HG03103 (cell line): ENCODE results near the gene MTA3.
"Not testable (repeated sequence)": the region's sequence is repeated elsewhere in the genome, so short reads cannot be mapped to it uniquely, and the experiment has no call there.

Source experiments
- ATAC-seq: cut with Tn5 transposase; IDR thresholded peaks from one replicate; pipeline ENCODE4 v1.9.1; 2021; ENCODE audit warnings: low read depth; ENCODE audit not compliant: unreplicated experiment

MTA3 gene

DNA sequence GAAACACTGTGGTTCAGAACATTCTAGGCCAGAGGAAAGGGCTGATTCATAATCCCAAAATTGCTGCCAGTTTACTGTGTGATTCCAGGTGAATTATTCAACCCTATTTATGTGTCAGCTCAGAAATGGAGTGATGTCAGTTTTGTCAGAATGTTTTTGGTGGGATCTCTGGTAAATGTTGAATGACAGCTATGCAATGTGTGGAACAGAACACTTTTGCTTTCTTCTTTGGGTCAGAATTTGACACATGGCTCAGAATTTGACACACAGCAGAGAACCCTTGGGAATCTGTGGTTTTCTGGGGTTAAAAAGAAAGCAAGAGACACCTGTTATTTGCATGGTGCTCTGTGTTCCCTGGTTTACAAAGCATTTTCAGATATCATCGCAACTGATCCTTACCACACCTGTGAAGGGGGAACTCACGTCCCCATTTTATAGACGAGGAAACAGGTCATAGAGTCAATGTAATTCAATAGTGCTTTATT lies 1.6 kb upstream of the MTA3 start:
- ATAC-seq: no peak

DNA sequence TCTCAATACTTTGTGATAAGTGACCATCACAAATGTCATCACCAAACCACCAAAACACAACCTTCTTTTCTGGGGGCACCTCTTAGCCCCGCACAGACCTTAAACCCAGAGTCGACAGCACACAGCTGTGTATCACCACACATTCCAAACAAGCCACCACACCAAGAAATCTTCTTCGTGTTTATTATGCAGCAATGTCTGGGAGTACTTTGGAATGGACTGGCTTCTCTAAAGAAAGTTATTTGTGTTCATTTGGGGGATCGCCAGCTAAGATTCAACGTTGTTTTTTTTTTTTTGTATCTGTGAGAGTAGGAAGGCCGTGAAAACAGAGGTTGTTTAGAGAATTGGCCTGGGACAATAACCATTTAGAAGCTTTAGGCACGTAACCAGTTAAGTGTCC lies 1.1 kb upstream of the MTA3 start:
- no peak for ATAC-seq

DNA sequence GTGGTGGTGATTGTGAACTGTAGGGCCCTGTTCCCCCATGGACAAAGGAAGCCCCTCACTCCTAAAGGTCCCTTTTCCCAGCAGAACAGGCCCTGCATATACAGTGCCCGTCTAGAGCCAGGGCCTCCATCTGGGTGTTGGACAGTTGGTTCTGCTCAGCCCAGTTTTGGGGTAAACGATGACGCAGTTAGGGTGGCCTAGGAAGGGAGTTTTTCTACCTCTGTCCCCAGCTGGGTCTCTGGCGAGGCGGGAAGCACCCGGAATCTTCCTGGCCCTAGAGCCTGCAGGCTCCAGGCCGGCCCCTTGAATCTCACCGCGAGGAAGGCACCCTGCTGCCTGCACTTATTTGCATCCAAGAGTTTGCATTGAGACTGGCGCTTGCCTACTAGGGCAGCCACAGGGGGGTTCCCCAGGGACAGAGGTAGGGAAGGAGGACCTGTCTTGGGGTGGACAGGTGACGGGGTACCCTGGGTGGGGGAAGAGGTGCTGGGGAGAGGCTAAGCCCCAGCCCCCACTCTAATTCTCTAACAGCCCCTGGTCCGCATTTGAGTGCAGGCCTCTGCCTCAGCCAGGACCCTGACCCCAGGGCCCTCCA lies 529 bp upstream of the MTA3 start:
- ATAC-seq: peak; percentile 57

DNA sequence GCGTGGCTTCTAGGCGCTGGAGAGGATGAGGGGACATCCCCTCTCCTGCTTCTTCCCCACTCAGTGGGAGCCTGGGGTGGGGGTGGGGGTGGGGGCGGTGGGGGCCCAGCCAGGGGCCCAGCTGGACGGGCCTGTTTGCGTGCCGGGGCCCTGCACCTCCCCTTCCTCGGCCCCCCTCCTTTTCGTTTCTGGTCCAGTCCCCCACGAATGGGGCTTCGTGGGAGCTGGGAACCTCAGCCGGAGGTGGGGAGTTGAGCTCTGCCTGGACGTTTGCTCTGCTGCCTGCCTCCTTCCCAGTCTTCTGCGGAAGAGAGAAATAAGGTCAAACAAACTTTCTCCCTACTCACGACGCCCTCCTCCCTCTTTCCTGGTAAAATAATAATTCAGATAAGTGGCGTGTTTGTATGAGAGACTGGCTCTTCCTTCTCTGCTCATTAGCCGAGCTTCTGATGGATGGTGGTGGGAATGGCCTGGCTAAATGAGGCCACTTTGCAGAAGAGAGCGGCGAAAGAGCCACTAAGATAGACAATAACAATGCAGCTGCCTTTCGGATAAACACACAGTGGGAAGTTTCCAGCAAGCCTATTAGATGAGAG lies 782 bp downstream of the MTA3 start:
- no peak for ATAC-seq

DNA sequence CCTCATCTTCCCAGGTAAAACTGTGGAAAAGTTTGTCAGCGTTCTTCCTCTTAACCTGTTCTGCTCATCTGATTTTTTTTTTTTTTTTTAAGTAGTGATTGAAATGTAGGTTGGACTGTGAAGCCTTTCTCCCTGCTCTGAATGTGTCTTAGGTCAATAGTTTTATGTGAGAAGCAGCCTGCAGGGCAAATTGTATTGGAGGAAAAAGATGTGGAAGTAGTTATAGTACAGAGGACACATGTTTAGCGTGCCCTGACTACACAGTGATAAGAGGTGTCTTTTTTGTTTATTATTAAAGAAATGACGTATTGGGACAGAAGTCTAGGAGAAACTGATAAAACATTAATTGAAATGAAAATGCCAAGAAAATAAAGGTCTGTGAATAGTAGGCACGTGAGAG lies 1.5 kb downstream of the MTA3 start:
- ATAC-seq: no peak

DNA sequence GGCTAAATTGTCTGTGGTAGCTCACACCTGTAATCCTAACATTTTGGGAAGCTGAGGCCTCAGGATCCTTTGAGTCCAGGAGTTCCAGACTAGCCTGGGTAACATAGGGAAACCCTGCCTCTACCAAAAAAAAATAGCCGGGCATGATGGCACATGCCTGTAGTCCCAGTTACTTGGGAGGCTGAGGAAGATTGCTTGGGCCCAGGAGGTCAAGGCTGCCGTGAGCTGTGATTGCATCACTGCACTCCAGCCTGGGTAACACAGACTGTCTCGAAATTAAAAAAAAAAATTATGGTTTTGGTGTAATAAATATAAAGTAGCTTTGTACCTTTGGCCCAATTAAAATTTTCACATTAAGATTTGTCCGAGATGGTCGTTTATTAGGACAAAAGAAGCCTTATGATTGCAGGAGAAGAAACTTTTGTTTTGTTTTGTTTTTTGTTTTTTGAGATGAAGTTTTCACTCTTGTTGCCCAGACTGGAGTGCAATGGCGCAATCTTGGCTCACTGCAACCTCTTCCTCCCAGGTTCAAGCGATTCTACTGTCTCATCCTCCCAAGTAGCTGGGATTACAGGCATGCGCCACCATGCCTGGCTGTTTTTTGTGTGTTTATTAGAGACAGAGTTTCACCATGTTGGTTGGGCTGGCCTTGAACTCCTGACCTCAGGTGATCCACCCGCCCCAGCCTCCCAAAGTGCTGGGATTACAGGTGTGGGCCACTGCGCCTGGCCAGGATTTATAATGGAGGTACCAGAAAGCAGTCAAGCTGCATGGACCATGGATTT lies 4.1 kb downstream of the MTA3 start:
- ATAC-seq: no peak

DNA sequence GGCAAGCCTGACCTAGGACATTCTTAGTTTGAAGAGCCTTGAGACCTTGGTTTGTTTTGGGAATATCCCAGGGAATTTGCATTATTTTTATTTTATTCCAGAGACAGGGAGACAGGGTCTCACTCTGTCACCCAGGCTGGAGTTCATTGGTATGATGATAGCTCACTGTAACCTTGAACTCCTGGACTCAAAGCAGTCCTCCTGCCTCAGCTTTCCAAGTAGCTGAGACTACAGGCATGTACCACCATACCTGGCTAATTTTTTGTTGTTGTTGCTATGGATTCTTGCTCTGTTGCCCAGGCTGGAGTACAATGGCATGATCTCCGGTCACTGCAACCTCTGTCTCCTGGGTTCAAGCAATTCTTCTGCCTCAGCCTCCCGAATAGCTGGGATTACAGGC lies 4.8 kb downstream of the MTA3 start:
- no peak for ATAC-seq

DNA sequence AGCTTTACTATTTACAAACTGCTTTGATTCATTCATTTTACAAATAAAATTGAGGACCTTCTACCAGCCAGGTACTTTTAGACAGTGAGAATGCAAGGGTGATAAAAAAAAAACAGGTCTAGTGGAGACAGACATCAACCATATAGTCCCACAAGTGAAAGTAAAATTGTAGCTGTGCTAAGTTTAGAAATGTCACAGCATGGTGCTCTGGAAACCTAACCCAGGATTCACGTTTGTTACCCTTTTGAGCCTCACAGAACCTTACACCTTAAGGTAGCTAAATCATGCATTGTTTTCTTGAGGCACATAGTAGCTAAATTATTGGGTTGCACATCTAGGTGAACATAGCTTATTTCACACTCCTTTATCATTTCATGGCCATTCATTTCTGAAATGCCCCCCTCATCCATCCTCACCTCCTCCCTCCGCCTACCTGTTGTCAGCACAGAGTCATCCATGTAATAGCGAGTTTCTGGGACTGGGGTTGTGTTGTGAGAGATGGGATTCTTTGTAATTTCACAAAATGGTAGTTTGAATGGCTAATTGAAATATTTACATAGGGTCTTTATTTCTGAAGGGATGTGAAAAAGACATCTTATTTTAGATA lies 7.1 kb downstream of the MTA3 start:
- peak; percentile 54 for ATAC-seq

DNA sequence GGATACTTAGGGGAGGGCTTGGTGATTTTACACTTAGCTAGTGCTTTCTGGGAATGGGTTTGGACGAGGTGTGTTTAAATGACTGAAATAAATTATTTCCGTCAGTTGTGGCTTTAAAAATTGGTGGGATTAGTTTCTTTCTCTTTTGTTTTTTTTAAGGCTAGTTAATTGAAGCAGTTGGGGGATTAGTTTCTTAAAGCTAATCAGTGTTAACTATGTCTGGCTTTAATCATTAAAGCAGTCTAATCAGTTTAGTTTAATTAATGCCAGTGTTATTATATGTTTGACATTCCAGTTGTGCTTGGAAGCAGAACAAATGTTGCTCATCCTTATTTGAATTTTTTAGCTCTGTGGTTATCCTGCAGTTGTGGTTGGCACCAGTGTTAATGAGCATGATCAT lies 10.2 kb downstream of the MTA3 start:
- ATAC-seq: no peak

DNA sequence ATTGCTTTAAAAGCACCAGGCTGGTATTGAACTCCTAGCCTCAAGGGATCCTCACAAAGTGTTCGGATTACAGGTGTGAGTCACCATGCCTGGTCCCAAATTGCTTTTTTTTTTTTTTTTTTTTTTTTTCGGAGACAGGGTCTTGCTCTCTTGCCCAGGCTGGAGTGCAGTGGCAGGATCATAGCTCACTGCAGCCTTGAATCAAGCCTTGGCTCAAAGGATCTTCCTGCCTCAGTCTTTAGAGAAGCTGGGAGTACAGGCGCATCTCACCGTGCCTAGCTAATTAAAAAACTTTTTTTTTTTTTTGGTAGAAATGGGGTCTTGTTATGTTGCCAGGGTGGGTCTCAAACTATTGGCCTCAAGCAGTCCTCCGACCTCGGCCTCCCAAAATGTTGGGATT lies 12.8 kb downstream of the MTA3 start:
- no peak for ATAC-seq

DNA sequence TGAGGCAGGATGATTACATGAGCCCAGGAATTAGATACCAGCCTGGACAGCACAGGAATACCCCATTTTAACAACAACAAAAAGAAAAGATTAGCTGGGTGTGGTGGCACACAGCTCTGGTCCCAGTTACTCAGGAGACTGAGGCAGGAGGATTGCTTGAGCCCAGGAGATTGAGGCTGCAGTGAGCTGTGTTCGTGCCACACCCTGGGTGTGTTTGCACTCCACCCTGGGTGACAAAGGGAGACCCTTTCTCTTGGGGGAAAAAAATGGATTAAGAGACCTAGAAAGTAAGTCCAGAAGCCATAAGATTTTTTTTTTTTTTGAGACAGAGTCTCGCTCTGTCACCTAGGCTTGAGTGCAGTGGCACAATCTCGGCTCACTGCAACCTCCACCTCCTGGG lies 16.2 kb downstream of the MTA3 start:
- ATAC-seq: not testable (repeated sequence)

DNA sequence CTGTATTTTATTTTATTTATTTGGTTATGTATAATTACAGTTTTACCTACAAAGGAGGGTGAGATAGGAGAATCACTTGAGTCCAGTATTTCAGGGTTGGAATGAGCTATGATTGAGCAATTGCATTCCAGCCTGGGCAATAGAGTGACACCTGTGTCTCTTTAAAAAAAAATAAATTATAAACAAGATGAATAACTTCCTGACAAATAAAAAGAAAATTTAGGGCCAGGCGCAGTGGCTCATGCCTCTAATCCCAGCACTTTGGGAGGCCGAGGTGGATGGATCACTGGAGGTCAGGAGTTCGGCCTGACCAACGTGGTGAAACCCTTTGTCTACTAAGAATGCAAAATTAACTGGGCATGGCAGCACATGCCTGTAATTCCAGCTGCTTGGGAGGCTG lies 17.3 kb downstream of the MTA3 start:
- ATAC-seq: no peak

DNA sequence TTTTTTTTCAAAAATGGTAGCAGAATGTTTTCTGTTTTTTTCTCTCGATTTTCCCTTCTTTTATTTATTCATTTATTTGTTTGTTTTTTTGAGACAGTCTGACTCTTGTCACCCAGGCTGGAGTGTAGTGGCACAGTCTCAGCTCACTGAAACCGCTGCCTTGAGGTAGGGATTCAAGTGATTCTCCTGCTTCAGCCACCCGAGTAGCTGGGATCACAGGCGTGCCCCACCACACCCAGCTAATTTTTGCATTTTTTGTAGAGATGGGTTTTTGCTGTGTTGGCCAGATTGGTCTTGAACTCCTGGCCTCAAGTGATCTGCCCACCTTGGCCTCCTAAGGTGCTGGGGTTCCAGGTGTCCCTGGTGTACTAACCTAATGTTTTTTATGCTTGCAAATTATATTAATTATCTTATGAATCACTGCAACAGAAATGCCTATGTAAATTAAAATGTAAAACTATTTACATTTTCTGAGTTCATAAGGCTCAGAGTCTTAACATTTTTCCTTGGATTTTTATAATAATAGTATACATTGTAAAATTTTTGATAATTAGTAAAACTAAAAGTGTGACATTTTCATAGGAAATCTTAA lies 19.2 kb downstream of the MTA3 start:
- no peak for ATAC-seq

DNA sequence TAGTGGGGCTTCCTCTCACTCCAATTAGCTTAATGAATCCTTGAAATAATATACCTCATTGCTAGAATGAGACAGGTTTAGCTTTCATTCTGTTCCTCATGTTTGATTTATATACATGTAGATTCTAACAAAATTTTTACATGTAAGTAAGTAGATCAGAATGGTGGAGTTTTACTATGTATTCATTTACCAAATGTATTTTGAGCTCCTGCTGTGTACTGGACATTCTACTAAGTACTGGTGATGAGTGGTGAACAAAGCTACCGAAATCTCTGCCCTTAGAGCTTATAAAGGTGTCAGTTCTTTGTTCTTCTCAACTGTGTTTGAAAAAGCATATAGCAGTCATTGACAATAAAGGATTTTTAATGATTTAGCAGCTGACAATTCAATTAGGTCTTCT lies 19.7 kb downstream of the MTA3 start:
- no peak for ATAC-seq

DNA sequence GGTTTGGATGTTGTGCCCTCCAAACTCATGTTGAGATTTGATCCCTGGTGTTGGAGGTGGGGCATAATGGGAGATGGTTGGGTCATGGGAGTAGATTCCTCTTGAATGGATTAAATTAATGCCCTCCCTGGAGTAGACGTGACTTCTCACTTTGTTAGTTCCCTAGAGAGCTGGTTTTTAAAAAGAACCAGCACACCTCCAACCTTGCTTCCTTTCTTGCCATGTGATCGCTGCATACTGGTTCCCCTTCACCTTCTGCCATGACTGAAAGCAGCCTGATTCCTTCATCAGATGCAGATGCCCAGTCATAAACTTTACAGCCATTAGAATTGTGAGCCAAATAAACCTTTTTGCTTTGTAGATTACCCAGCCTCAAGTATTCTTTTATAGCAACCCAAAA lies 21.7 kb downstream of the MTA3 start:
- ATAC-seq: no peak

DNA sequence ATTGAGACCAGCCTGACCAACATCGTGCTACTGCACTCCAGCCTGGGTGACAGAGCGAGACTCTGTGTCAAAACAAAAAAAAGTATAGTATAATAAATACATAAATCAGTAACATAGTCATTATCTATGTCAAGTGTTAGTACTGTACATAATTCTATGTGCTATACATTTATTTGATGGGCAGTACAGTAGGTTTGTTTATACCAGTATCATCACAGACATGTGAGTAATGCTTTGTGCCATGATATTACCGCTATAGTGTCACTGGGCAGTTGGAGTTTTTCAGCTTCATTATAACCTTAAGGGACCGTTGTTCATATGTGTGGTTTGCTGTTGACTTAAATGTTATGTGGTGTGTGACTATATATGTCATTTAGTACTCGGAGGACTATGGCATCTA lies 24.9 kb downstream of the MTA3 start:
- no peak for ATAC-seq

DNA sequence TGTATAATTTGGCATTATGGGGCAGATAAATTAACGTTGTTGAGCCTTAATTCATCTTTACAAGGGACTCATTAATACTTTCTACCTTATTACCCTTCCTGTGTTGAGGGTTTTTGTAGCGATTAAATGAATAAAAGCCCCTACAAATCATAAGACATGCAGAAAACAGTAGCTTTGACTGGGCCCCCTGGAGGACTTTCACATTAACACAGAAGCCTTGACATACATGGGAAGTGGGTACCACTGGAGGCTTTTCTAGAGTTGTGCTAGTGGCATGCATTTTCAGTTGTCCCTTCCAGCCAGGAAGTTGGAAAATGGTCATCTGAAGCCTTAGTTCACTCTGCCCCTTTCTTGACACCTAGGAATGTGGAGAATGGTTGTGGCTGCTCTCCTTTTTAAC lies 30.2 kb downstream of the MTA3 start:
- no peak for ATAC-seq

DNA sequence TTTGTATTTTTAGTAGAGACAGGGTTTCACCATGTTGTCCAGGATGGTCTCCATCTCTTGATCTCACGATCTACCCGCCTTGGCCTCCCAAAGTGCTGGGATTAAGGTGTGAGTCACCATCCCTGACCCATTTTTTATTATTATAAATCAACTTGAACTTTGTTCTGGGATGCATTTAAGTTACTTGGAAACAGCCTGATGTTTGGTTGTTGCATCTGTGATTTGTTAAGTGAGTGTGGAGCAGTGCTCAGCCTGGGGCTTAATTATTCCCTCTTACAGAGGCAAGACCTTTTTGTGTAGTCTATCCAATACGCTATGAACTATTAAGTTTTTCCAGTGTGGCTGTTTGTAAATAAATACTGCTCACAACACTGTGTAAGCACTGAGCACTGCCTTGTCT lies 32.6 kb downstream of the MTA3 start:
- no peak for ATAC-seq

DNA sequence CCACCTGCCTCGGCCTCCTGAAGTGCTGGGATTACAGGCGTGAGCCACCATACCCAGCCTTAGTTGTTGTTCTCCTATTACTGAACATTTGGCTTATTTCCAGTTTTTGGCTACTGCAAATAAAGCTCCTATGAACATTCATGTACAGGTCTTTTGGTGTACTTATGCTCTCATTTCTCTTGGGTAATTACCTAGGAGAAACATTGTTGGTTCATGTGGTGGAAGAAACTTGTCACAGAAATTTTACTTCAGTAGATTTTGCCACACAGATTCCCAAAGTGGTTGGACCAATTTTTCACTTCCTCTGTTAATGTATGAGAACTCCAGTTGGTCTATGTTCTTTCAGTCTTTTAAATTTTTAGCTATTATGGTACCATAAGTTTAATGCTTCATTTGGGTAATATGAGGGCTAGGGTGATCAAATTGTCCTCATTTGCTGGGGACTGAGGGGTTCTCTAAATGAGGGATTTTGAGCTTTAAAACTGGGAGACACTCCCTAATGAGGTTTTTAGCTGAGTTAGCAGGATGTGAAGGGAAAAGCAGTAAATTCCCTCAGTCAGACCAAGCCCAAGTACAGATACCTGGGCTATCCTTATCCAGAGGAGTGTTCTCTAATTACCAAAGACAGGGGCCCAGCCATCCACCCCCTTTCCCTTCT lies 33.9 kb downstream of the MTA3 start:
- ATAC-seq: no peak

DNA sequence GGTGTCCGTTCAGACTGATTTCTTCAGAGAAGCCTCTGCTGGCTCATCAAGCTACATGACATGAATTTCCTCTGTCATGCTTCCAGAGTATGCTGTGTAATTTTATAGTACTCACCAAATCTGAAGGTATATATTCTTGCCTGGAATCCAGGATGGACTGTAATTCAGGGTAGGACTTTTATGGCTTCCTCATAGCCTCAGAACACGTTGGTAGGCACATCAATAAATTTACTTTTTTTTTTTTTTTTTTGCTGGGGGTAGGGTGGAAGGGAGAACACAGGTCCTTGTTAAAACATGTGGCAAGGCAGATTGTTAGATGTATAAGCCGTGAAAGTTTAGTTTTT lies 34.4 kb downstream of the MTA3 start:
- no peak for ATAC-seq

DNA sequence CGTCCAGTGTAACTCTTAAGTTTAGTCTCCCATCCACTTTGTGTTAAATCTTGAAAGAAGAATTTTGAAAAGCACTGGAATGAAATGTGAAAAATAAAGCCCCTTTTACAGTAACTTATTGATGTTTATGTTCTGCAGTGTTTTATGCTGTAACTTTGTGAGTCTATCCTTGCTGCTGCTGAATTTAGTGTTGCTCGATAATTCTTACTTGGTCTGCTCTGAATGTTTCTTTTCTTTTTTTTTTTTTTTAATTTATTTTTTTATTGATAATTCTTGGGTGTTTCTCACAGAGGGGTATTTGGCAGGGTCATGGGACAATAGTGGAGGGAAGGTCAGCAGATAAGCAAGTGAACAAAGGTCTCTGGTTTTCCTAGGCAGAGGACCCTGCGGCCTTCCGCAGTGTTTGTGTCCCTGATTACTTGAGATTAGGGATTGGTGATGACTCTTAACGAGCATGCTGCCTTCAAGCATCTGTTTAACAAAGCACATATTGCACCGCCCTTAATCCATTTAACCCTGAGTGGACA lies 36.0 kb downstream of the MTA3 start:
- not testable (repeated sequence) for ATAC-seq
